Measurements from ENCODE around the gene SCN4B. TPM values are rescaled to one million over a fixed set of nuclear protein-coding genes. Genes with fewer than 3 reads are reported as not detected.

Gene SCN4B
- total RNA-seq, 1 experiment from 2014 or later, result 0.33 TPM

DNA sequence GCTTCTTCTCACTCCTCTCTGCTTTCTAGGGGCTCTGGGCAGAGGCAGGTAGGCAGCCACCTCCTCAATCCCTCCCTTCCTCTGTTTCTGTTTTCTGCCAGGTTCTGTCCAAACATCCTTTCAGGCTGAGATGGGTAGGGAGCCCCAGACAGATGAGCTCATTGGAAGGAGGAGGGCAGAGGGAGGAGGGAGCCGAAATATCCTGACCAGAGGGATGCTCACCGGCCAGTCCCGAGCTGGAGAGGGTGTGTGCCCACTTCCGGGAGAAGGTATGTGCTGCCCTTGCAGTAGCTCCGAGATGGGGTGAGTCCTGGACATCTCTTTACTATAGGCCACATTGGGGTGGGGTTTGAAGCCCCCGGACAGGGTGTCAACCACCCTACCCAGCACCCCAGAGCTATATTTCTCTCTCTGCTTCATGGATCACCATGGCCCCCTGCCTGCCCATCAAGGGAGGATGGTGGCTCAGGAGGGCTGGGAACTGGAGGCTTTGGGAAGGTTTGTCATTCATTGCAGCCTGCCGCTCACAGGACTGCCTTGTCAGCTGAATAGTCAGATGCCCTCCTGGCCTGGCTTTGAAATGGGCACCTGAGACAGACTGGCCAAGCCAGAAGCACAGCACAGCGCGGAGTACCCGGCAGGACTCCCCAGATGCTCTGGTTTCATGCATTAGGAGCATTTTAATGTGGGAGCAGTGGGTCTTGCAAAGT, 4.7 kb upstream of the SCN4B start:
- POLR2A ChIA-PET, result interaction anchor here (0.6 kb wide), 1 partner anchor 94 kb away, joined by 3 read pairs; no protein-coding TSS in a partner anchor
- BruUV-seq (replicated peaks), result no TSS peak
- H3K4me1 ChIP-seq (ENCODE audit: control insufficient read depth, insufficient read depth, low read length), result peaks cover 4% of the 10 kb centered on the region
- no peak overlapping the region for H3K4me3 ChIP-seq (ENCODE audit: low read depth in 2 of 2, low read length in 2 of 2)
- in situ Hi-C loops (cut with HindIII; ENCODE audit: low pct_unique_long_range_greater_than_20kb, low sequenced_read_pairs), result no loop called here
- no peak for ATAC-seq
- CTCF ChIA-PET, result interaction anchor here (0.7 to 0.8 kb wide), 3 partner anchors 10 to 25 kb away, joined by 3 to 4 read pairs (median 3); no protein-coding TSS in a partner anchor
- DNase-seq (ENCODE audit: low read depth, low spot score), result no peak
- intact Hi-C loops (cut with micrococcal nuclease; ENCODE audit: unreplicated experiment), result no loop called here
- H3K27me3 ChIP-seq (ENCODE audit: control insufficient read depth, insufficient read depth, low read length), result peaks cover 43% of the 10 kb centered on the region
- no peaks in the 10 kb centered on the region for H3K9me3 ChIP-seq (ENCODE audit: control insufficient read depth, insufficient read depth, low read depth, low read length)
- TF ChIP-seq, protein P1, sequence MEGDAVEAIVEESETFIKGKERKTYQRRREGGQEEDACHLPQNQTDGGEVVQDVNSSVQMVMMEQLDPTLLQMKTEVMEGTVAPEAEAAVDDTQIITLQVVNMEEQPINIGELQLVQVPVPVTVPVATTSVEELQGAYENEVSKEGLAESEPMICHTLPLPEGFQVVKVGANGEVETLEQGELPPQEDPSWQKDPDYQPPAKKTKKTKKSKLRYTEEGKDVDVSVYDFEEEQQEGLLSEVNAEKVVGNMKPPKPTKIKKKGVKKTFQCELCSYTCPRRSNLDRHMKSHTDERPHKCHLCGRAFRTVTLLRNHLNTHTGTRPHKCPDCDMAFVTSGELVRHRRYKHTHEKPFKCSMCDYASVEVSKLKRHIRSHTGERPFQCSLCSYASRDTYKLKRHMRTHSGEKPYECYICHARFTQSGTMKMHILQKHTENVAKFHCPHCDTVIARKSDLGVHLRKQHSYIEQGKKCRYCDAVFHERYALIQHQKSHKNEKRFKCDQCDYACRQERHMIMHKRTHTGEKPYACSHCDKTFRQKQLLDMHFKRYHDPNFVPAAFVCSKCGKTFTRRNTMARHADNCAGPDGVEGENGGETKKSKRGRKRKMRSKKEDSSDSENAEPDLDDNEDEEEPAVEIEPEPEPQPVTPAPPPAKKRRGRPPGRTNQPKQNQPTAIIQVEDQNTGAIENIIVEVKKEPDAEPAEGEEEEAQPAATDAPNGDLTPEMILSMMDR (IDR thresholded peaks at IDR 0.05), result no peak
- TF ChIP-seq TCF7L2 (IDR thresholded peaks at IDR 0.05; ENCODE audit: low read depth, low read length), result no peak
- TF ChIP-seq POLR2AphosphoS5 (IDR thresholded peaks at IDR 0.05; ENCODE audit: low read depth, low read length), result no peak
- TF ChIP-seq SIN3A (IDR thresholded peaks at IDR 0.05; ENCODE audit: borderline replicate concordance, insufficient read depth, low read depth, low read length), result no peak
- TF ChIP-seq, protein P2, sequence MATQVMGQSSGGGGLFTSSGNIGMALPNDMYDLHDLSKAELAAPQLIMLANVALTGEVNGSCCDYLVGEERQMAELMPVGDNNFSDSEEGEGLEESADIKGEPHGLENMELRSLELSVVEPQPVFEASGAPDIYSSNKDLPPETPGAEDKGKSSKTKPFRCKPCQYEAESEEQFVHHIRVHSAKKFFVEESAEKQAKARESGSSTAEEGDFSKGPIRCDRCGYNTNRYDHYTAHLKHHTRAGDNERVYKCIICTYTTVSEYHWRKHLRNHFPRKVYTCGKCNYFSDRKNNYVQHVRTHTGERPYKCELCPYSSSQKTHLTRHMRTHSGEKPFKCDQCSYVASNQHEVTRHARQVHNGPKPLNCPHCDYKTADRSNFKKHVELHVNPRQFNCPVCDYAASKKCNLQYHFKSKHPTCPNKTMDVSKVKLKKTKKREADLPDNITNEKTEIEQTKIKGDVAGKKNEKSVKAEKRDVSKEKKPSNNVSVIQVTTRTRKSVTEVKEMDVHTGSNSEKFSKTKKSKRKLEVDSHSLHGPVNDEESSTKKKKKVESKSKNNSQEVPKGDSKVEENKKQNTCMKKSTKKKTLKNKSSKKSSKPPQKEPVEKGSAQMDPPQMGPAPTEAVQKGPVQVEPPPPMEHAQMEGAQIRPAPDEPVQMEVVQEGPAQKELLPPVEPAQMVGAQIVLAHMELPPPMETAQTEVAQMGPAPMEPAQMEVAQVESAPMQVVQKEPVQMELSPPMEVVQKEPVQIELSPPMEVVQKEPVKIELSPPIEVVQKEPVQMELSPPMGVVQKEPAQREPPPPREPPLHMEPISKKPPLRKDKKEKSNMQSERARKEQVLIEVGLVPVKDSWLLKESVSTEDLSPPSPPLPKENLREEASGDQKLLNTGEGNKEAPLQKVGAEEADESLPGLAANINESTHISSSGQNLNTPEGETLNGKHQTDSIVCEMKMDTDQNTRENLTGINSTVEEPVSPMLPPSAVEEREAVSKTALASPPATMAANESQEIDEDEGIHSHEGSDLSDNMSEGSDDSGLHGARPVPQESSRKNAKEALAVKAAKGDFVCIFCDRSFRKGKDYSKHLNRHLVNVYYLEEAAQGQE (IDR thresholded peaks at IDR 0.05; ENCODE audit: insufficient read depth in 1 of 2, low read depth in 2 of 2, low read length in 1 of 2), result no peak
- no peaks in the 10 kb centered on the region for H3K36me3 ChIP-seq (ENCODE audit: control insufficient read depth, insufficient read depth, low read length)
- no peak overlapping the region for H3K27ac ChIP-seq (ENCODE audit: low read length)

DNA sequence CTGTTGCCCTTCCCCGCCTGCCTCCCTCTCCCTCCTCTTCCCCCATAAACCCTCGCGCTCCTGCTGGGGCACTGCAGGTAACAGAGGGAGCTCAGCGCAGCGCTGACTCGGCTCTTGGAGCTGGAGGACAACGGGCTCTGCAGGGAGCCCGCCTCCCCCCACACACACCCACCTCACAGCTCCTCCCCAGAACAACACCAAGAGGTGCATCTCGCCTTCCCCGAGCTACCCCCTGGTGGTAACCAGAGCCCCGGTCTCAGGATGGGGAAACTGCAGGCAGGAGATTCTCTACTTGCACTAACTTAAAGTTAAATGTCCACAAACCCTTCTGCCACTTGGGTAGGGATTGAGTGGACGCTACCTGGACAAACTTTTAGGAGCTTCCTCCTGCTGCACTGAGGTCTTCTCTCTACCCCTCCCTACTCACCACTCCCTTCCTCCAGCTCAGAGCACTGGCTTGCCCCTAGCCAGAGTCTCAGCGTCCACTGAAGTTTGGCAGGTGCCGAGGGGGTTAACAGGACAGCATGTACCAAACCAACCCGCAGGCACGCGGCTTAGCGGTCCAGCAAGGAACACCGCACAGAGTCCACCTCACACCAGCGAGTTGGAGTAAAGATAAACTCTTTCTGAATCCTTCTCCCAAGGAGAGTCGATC, 4.0 kb upstream of the SCN4B start:
- Histone ChIP-seq H3K27ac (ENCODE audit: low read length) (no peak overlapping the region), H3K36me3 (ENCODE audit: control insufficient read depth, insufficient read depth, low read length) (no peaks in the 10 kb centered on the region), H3K27me3 (ENCODE audit: control insufficient read depth, insufficient read depth, low read length) (peaks cover 45% of the 10 kb centered on the region), H3K4me3 (ENCODE audit: low read depth in 2 of 2, low read length in 2 of 2) (no peak overlapping the region), H3K4me1 (ENCODE audit: control insufficient read depth, insufficient read depth, low read length) (peaks cover 4% of the 10 kb centered on the region), H3K9me3 (ENCODE audit: control insufficient read depth, insufficient read depth, low read depth, low read length) (no peaks in the 10 kb centered on the region)
- DNase-seq (ENCODE audit: low read depth, low spot score), result no peak
- intact Hi-C loops (cut with micrococcal nuclease; ENCODE audit: unreplicated experiment), result no loop called here
- no peak for ATAC-seq
- in situ Hi-C loops (cut with HindIII; ENCODE audit: low pct_unique_long_range_greater_than_20kb, low sequenced_read_pairs), result no loop called here
- TF ChIP-seq TCF7L2 (IDR thresholded peaks at IDR 0.05; ENCODE audit: low read depth, low read length) (no peak), POLR2AphosphoS5 (IDR thresholded peaks at IDR 0.05; ENCODE audit: low read depth, low read length) (no peak), SIN3A (IDR thresholded peaks at IDR 0.05; ENCODE audit: borderline replicate concordance, insufficient read depth, low read depth, low read length) (no peak)
- TF ChIP-seq, protein P1 (IDR thresholded peaks at IDR 0.05), result no peak
- TF ChIP-seq, protein P2 (IDR thresholded peaks at IDR 0.05; ENCODE audit: insufficient read depth in 1 of 2, low read depth in 2 of 2, low read length in 1 of 2), result no peak
- ChIA-PET POLR2A (interaction anchor here (0.5 to 0.6 kb wide), 2 partner anchors 95 to 209 kb away, joined by 3 to 4 read pairs; no protein-coding TSS in a partner anchor), CTCF (interaction anchor here (0.6 to 1.4 kb wide), 6 partner anchors 10 to 391 kb away, joined by 3 to 14 read pairs (median 4); no protein-coding TSS in a partner anchor)
- BruUV-seq (replicated peaks), result no TSS peak
